K562 (cell line): Measurements from ENCODE around the gene MAPT.

Source experiments
- ELF1 ChIP-seq: fragments of 200-800 bp; sonication (Bioruptor generic); IDR thresholded peaks from 2 replicates; pipeline ENCODE4 v1.6.1; 2016; ENCODE audit warnings: missing genetic modification characterization, missing compliant biosample characterization
- HMGN3 ChIP-seq: IDR thresholded peaks from 2 replicates; pipeline ENCODE4 v1.6.1; 2011; ENCODE audit warnings: borderline replicate concordance, low read depth, mild to moderate bottlenecking, mixed read lengths, low read length; ENCODE audit not compliant: insufficient read length; ENCODE audit errors: extremely low read depth
- JUN ChIP-seq, 2 experiments: sonication (generic) in 1 of 2; formaldehyde crosslinking in 1 of 2; IDR thresholded peaks; 2 replicates each; pipeline versions ENCODE4 v1.6.1 to v1.8.0; 2012 to 2022; ENCODE audit warnings: borderline replicate concordance in 2 of 2, mild to moderate bottlenecking in 2 of 2, improper control_type of control experiment in 1 of 2, low read depth in 1 of 2, low read length in 1 of 2, missing genetic modification reagents in 1 of 2

DNA sequence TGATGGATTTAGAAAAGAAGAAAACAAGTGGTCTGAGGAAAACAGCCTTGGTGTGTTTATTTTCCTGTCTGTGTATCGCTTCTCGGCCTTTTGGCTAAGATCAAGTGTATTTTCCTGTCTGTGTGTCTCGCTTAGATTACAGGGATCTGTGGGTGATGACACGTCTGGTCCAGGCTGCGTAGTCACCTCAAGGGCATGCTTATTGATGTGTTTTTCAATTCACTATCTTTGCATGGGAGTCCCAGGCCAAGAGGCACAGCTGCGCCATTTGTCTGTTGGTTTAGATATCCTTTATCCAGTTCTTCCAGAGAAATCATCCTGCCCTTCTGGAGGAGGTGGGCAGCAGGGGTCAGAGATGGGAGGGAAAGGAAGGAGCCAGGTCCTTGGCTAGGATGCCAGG is 57.6 kb downstream of the MAPT start:
- TF ChIP-seq HMGN3 (no peak), JUN (IDR thresholded peaks at IDR 0.05; ENCODE audit: borderline replicate concordance, low read depth, low read length) (no peak), JUN (CRISPR knock-in tag; IDR thresholded peaks at IDR 0.05; ENCODE audit: borderline replicate concordance) (no peak), ELF1 (tag) (no peak)
